Measurements from ENCODE around the gene CT45A2. TPM values are rescaled to one million over a fixed set of nuclear protein-coding genes. Genes with fewer than 3 reads are reported as not detected.

Gene CT45A2
- total RNA-seq, 2 experiments from 2014 or later, result not detected

Other genes with a start within 250 kb of the CT45A2 start
- gene CT45A1, start 106.4 kb downstream of the CT45A2 start, total RNA-seq, result not detected
- gene CT45A3, start 51.8 kb downstream of the CT45A2 start, total RNA-seq, result not detected
- not detected for gene CT45A5, start 34.5 kb downstream of the CT45A2 start, total RNA-seq
- gene CT45A6, start 17.2 kb downstream of the CT45A2 start, total RNA-seq, result not detected
- not detected for gene CT45A7, start 17.3 kb upstream of the CT45A2 start, total RNA-seq
- gene CT45A8, start 34.5 kb upstream of the CT45A2 start, total RNA-seq, result not detected
- not detected for gene CT45A9, start 51.8 kb upstream of the CT45A2 start, total RNA-seq
- not detected for gene CT45A10, start 73.4 kb upstream of the CT45A2 start, total RNA-seq
- gene SAGE1, start 73.7 kb upstream of the CT45A2 start, total RNA-seq, result not detected
- gene MMGT1, start 154.0 kb upstream of the CT45A2 start, total RNA-seq, result 10 to 100 TPM; 35.0 to 35.6 TPM
- gene SLC9A6, start 165.4 kb upstream of the CT45A2 start, total RNA-seq, result 10 to 100 TPM; 15.9 to 18.7 TPM